H9 (cell line): ENCODE data around the gene PACSIN2. TPM values are rescaled to one million over a fixed set of nuclear protein-coding genes. Genes with fewer than 3 reads are reported as not detected.
A peak's percentile ranks its signal among the peaks of the same experiment; 100 is the strongest.

Experiments
- DNase-seq: peaks from one replicate; pipeline ENCODE4 v3.0.0-alpha.2; 2017
- H2AFZ ChIP-seq: one replicate; pipeline ENCODE4 v1.6.1; 2013; ENCODE audit warnings: mild to moderate bottlenecking, low read length, control low read depth, moderate library complexity
- H2AK5ac ChIP-seq: 2 replicates; pipeline ENCODE4 v1.6.1; 2013; ENCODE audit warnings: low read length, control low read depth, mixed read lengths; ENCODE audit not compliant: insufficient read length
- H2BK120ac ChIP-seq: one replicate; pipeline ENCODE4 v1.6.1; 2013; ENCODE audit warnings: low read depth, mild to moderate bottlenecking, low read length, control low read depth, inconsistent platforms; ENCODE audit not compliant: poor library complexity, severe bottlenecking
- H2BK12ac ChIP-seq: 2 replicates; pipeline ENCODE4 v1.6.1; 2013; ENCODE audit warnings: low read length, control low read depth, mixed read lengths, low read depth; ENCODE audit not compliant: insufficient read length
- H2BK15ac ChIP-seq: 2 replicates; pipeline ENCODE4 v1.6.1; 2013; ENCODE audit warnings: low read depth, low read length, control low read depth
- H2BK20ac ChIP-seq: one replicate; pipeline ENCODE4 v1.6.1; 2013; ENCODE audit warnings: low read depth, mild to moderate bottlenecking, low read length, control low read depth, inconsistent platforms; ENCODE audit not compliant: poor library complexity, severe bottlenecking
- H2BK5ac ChIP-seq: 2 replicates; pipeline ENCODE4 v1.6.1; 2013; ENCODE audit warnings: low read length, control low read depth, mixed read lengths; ENCODE audit not compliant: insufficient read length
- H3K14ac ChIP-seq: 2 replicates; pipeline ENCODE4 v1.6.1; 2013; ENCODE audit warnings: low read length, control low read depth; ENCODE audit not compliant: insufficient read depth
- H3K18ac ChIP-seq: 2 replicates; pipeline ENCODE4 v1.6.1; 2013; ENCODE audit warnings: low read depth, mild to moderate bottlenecking, mixed read lengths, low read length, control low read depth; ENCODE audit not compliant: insufficient read length
- H3K23ac ChIP-seq: 2 replicates; pipeline ENCODE4 v1.6.1; 2013; ENCODE audit warnings: low read length, control low read depth, mixed read lengths, low read depth; ENCODE audit not compliant: insufficient read length
- H3K23me2 ChIP-seq: 2 replicates; pipeline ENCODE4 v1.6.1; 2013; ENCODE audit warnings: low read depth, mild to moderate bottlenecking, mixed read lengths, low read length, control low read depth; ENCODE audit not compliant: insufficient read length, poor library complexity, severe bottlenecking
- H3K27ac ChIP-seq: 2 replicates; pipeline ENCODE4 v1.5.1; 2013; ENCODE audit warnings: low read length, control low read depth, mixed read lengths, low read depth; ENCODE audit not compliant: insufficient read length
- H3K27me3 ChIP-seq: 2 replicates; pipeline ENCODE4 v1.6.1; 2013; ENCODE audit warnings: low read length, control low read depth, inconsistent platforms; ENCODE audit not compliant: insufficient read depth
- H3K4ac ChIP-seq: 2 replicates; pipeline ENCODE4 v1.6.1; 2013; ENCODE audit warnings: low read depth, mild to moderate bottlenecking, control low read depth, inconsistent platforms, low read length, moderate library complexity
- H3K4me1 ChIP-seq: 2 replicates; pipeline ENCODE4 v1.6.1; 2013; ENCODE audit warnings: low read length, control low read depth, inconsistent platforms; ENCODE audit not compliant: insufficient read depth
- H3K4me2 ChIP-seq: 2 replicates; pipeline ENCODE4 v1.6.1; 2013; ENCODE audit warnings: low read length, control low read depth, mixed read lengths; ENCODE audit not compliant: insufficient read length, insufficient read depth
- H3K56ac ChIP-seq: 2 replicates; pipeline ENCODE4 v1.6.1; 2013; ENCODE audit warnings: low read depth, mild to moderate bottlenecking, mixed read lengths, low read length, control low read depth; ENCODE audit not compliant: insufficient read length
- H3K79me1 ChIP-seq: 2 replicates; pipeline ENCODE4 v1.6.1; 2013; ENCODE audit warnings: low read depth, mild to moderate bottlenecking, moderate library complexity, low read length, control low read depth, inconsistent platforms; ENCODE audit not compliant: insufficient read depth, poor library complexity, severe bottlenecking
- H3K79me2 ChIP-seq: 2 replicates; pipeline ENCODE4 v1.6.1; 2013; ENCODE audit warnings: low read length, control low read depth, inconsistent platforms; ENCODE audit not compliant: insufficient read depth
- H3K9ac ChIP-seq: 2 replicates; pipeline ENCODE4 v1.6.1; 2013; ENCODE audit warnings: low read length, control low read depth, mixed read lengths; ENCODE audit not compliant: insufficient read length; ENCODE audit errors: extremely low read depth
- H3K9me3 ChIP-seq: one replicate; pipeline ENCODE4 v1.6.1; 2013; ENCODE audit warnings: low read depth, low read length, inconsistent platforms; ENCODE audit not compliant: control insufficient read depth
- H3T11ph ChIP-seq: one replicate; pipeline ENCODE4 v1.6.1; 2013; ENCODE audit warnings: mild to moderate bottlenecking, low read length, control low read depth, inconsistent platforms
- H4K20me1 ChIP-seq: one replicate; pipeline ENCODE4 v1.6.1; 2013; ENCODE audit not compliant: control insufficient read depth, insufficient read length, insufficient read depth
- H4K5ac ChIP-seq: 2 replicates; pipeline ENCODE4 v1.6.1; 2013; ENCODE audit warnings: low read depth, mild to moderate bottlenecking, mixed read lengths, low read length, control low read depth; ENCODE audit not compliant: insufficient read length
- H4K8ac ChIP-seq: replicated peaks from 2 replicates; pipeline ENCODE4 v1.6.1; 2013; ENCODE audit warnings: low read length, control low read depth, mixed read lengths, low read depth; ENCODE audit not compliant: insufficient read length
- H4K91ac ChIP-seq: 2 replicates; pipeline ENCODE4 v1.6.1; 2013; ENCODE audit warnings: low read depth, mild to moderate bottlenecking, moderate library complexity, mixed read lengths, low read length, control low read depth; ENCODE audit not compliant: insufficient read length
- H3K27ac Mint-ChIP-seq, 3 experiments: 2 replicates in 2 of 3; 3 replicates in 1 of 3; pipeline ENCODE4 v1.8.0; 2020 to 2021; ENCODE audit warnings: mixed read lengths in 3 of 3, mild to moderate bottlenecking in 1 of 3, moderate library complexity in 1 of 3
- H3K27me3 Mint-ChIP-seq: 2 replicates; pipeline ENCODE4 v1.8.0; 2021; ENCODE audit warnings: low read depth, mild to moderate bottlenecking, moderate library complexity, mixed read lengths
- H3K36me3 Mint-ChIP-seq, 3 experiments: 2 replicates in 2 of 3; 3 replicates in 1 of 3; pipeline ENCODE4 v1.8.0; 2020 to 2021; ENCODE audit warnings: low read depth in 3 of 3, mixed read lengths in 3 of 3; ENCODE audit not compliant: insufficient read depth in 1 of 3
- H3K4me1 Mint-ChIP-seq, 2 experiments: 2 replicates each; pipeline ENCODE4 v1.8.0; 2020; ENCODE audit warnings: mixed read lengths in 2 of 2
- H3K4me3 Mint-ChIP-seq, 2 experiments: 2 replicates in 1 of 2; 3 replicates in 1 of 2; pipeline ENCODE4 v1.8.0; 2020 to 2021; ENCODE audit warnings: mild to moderate bottlenecking in 2 of 2, mixed read lengths in 2 of 2, moderate library complexity in 1 of 2
- H3K9me3 Mint-ChIP-seq, 2 experiments: 2 replicates in 1 of 2; 3 replicates in 1 of 2; pipeline ENCODE4 v1.8.0; 2020; ENCODE audit warnings: mild to moderate bottlenecking in 2 of 2, mixed read lengths in 2 of 2, moderate library complexity in 1 of 2
- WGBS: extraction: QIAGEN DNeasy Blood & Tissue Kit; methylation state at CpG from one replicate; pipeline ENCODE4 v1.1.7; 2013; ENCODE audit warnings: missing lambda C conversion rate, low lambda C conversion rate, mixed read lengths; ENCODE audit not compliant: insufficient read length; ENCODE audit errors: extremely low coverage; 5-methylcytosine and 5-hydroxymethylcytosine counted together
- total RNA-seq: library from RNA; stranded (reverse); gene quantifications from 2 replicates; pipeline ENCODE4 v1.2.1, GENCODE V29; 2021
- TF ChIP-seq, protein P1 (sequence below): fragments of 200-600 bp; sonication (generic); conservative IDR thresholded peaks from 3 replicates; pipeline ENCODE4 v1.8.0; 2021; ENCODE audit warnings: antibody characterized with exemption, mild to moderate bottlenecking

The PACSIN2 gene
- total RNA-seq, 1 experiment from 2014 or later, result 62.3 TPM

DNA sequence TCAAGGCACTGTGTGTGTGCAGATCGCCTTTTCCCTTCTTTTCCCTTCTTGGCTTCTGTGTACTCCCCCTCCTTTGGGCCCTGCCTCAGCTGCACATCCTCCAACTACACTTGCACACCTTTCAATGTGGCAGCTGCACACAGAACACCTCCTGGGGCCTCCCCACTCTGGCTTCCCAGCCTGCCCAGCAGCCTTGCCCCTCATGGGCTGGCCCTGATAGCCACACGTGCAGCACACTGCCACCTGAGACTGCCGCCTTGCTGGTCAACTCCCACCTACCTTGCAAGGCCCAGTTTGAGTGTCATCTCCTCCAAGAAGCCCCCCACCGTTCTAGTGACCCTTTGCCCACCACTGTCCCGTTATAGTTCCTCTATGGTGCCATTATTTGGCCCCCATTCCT is 80.6 kb downstream of the PACSIN2 start:
- H3K9me3 ChIP-seq, result no peaks in the 10 kb centered on the region
- H4K8ac ChIP-seq, result no peak overlapping the region
- WGBS, result no CpG with 5 or more reads among the region's 5 CpGs
- no peak overlapping the region for H2BK5ac ChIP-seq
- TF ChIP-seq, protein P1, sequence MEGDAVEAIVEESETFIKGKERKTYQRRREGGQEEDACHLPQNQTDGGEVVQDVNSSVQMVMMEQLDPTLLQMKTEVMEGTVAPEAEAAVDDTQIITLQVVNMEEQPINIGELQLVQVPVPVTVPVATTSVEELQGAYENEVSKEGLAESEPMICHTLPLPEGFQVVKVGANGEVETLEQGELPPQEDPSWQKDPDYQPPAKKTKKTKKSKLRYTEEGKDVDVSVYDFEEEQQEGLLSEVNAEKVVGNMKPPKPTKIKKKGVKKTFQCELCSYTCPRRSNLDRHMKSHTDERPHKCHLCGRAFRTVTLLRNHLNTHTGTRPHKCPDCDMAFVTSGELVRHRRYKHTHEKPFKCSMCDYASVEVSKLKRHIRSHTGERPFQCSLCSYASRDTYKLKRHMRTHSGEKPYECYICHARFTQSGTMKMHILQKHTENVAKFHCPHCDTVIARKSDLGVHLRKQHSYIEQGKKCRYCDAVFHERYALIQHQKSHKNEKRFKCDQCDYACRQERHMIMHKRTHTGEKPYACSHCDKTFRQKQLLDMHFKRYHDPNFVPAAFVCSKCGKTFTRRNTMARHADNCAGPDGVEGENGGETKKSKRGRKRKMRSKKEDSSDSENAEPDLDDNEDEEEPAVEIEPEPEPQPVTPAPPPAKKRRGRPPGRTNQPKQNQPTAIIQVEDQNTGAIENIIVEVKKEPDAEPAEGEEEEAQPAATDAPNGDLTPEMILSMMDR, result no peak
- no peak overlapping the region for H2BK120ac ChIP-seq
- no peak overlapping the region for H3K4me2 ChIP-seq
- no peak overlapping the region for H3K4me3 Mint-ChIP-seq
- DNase-seq, result peak; percentile 25
- H3K9me3 Mint-ChIP-seq, result no peaks in the 10 kb centered on the region
- no peak overlapping the region for H2BK15ac ChIP-seq
- H2BK20ac ChIP-seq, result no peak overlapping the region
- no peak overlapping the region for H2AK5ac ChIP-seq
- H3K18ac ChIP-seq, result no peak overlapping the region
- H3T11ph ChIP-seq, result no peak overlapping the region
- H3K27me3 ChIP-seq, result no peaks in the 10 kb centered on the region
- peaks cover 0 to 2% (median 0%) of the 10 kb centered on the region in 3 experiments; a peak in 2 of 7 replicates for H3K36me3 Mint-ChIP-seq
- H3K56ac ChIP-seq, result no peak overlapping the region
- no peak overlapping the region for H3K9ac ChIP-seq
- H2AFZ ChIP-seq, result no peak overlapping the region
- no peak overlapping the region for H4K5ac ChIP-seq
- H3K4ac ChIP-seq, result no peak overlapping the region
- no peak overlapping the region for H3K14ac ChIP-seq
- H4K20me1 ChIP-seq, result no peaks in the 10 kb centered on the region
- peak overlapping the region in 2 of 3 experiments; percentile 3 to 81; a peak in 3 of 7 replicates for H3K27ac Mint-ChIP-seq
- no peaks in the 10 kb centered on the region for H3K27me3 Mint-ChIP-seq
- peaks cover 10% of the 10 kb centered on the region for H3K79me1 ChIP-seq
- no peak overlapping the region for H3K27ac ChIP-seq
- H4K91ac ChIP-seq, result no peak overlapping the region
- peaks cover 2% of the 10 kb centered on the region; the same call in 1 of the 2 replicates for H3K4me1 ChIP-seq
- H2BK12ac ChIP-seq, result no peak overlapping the region
- no peaks in the 10 kb centered on the region for H3K23me2 ChIP-seq
- peaks cover 3% of the 10 kb centered on the region; the same call in 1 of the 2 replicates for H3K79me2 ChIP-seq
- H3K4me1 Mint-ChIP-seq, result peaks cover 26 to 38% of the 10 kb centered on the region in 2 experiments
- no peak overlapping the region for H3K23ac ChIP-seq
